Gastroesophageal sphincter (tissue), 4 donors: ENCODE measurements around the gene MTUS2. TPM values are rescaled to one million over a fixed set of nuclear protein-coding genes. Genes with fewer than 3 reads are reported as not detected.

Experiments
- ATAC-seq: fragments of 150-250 bp; one replicate; pipeline ENCODE4 v1.9.1; 2016; ENCODE audit warnings: mild to moderate bottlenecking, moderate library complexity
- H3K27ac ChIP-seq, 4 donors: fragments of 200-600 bp; sonication (generic) in 3 of 4; 1 replicate in 3 of 4; 2 replicates in 1 of 4; pipeline ENCODE4 v1.5.1; 2016 to 2019
- H3K27me3 ChIP-seq: fragments of 200-600 bp; sonication (generic); one replicate; pipeline ENCODE4 v1.5.1; 2019
- H3K36me3 ChIP-seq, 2 donors: fragments of 200-600 bp; sonication (generic); one replicate each; pipeline ENCODE4 v1.5.1; 2019; ENCODE audit warnings: control low read depth in 1 of 2
- H3K4me1 ChIP-seq, 3 donors: fragments of 200-600 bp; sonication (generic); 1 replicate in 2 of 3; 2 replicates in 1 of 3; pipeline ENCODE4 v1.5.1; 2016 to 2019; ENCODE audit warnings: control low read depth in 2 of 3
- H3K4me3 ChIP-seq, 2 donors: fragments of 200-600 bp; sonication (generic); one replicate each; pipeline ENCODE4 v1.5.1; 2019; ENCODE audit warnings: mild to moderate bottlenecking in 1 of 2, moderate library complexity in 1 of 2
- H3K9me3 ChIP-seq, 3 donors: fragments of 200-600 bp; sonication (generic); one replicate each; pipeline ENCODE4 v1.5.1; 2017 to 2019; ENCODE audit warnings: control low read depth in 2 of 3
- CTCF ChIP-seq, 4 experiments: fragments of 200-600 bp in 2 of 4; fragments of 450-650 bp in 2 of 4; sonication (generic) in 1 of 4; IDR thresholded peaks; one replicate each; pipeline ENCODE4 v1.5.1; 2017 to 2019; ENCODE audit warnings: antibody characterized with exemption in 4 of 4, mild to moderate bottlenecking in 2 of 4, moderate library complexity in 2 of 4
- EP300 ChIP-seq: sonication (generic); formaldehyde crosslinking; IDR thresholded peaks from one replicate; pipeline ENCODE4 v1.6.1; 2017; ENCODE audit warnings: antibody characterized with exemption, mild to moderate bottlenecking
- POLR2A ChIP-seq, 2 donors: fragments of 450-650 bp; IDR thresholded peaks; one replicate each; pipeline ENCODE4 v1.6.1; 2017; ENCODE audit warnings: antibody characterized with exemption in 2 of 2, mild to moderate bottlenecking in 2 of 2, moderate library complexity in 1 of 2
- POLR2AphosphoS5 ChIP-seq: sonication (generic); formaldehyde crosslinking; IDR thresholded peaks from one replicate; pipeline ENCODE4 v1.6.1; 2017; ENCODE audit warnings: antibody characterized with exemption
- WGBS, 2 donors: methylation state at CpG; one replicate each; pipeline ENCODE4 v1.1.5; 2018; ENCODE audit warnings: low coverage in 1 of 2; 5-methylcytosine and 5-hydroxymethylcytosine counted together
- total RNA-seq, 4 donors: library from RNA; depleted of rRNA; stranded (reverse); fragments of >200 nt; gene quantifications; one replicate each; pipeline ENCODE4 v1.1.0, GENCODE V29; 2016

Gene MTUS2
- total RNA-seq, 4 donors from 2014 or later = 0.67 to 36.7 (median 18.4) TPM

DNA sequence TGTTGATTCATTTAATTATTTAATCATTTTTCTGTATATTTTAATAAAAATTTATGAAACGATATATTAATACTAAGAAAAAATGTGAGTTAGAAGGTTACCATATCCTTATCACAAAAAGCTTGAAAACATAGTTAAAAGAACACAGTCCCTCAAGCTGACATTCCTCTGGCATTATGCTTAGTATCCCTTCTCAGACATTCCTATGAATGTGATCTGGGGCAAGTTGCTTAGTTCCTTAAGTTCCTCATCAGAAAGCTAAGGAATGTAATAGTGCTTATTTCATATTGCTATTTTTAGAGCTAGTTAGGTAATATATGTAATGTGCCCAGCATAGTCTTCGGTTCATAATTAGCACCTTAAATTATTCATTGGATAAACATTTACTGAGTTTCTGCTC, 122.8 kb downstream of the MTUS2 start:
- Histone ChIP-seq H3K36me3 (no peaks in the 10 kb centered on the region), H3K9me3 (no peaks in the 10 kb centered on the region), H3K27me3 (no peaks in the 10 kb centered on the region), H3K27ac (no peak overlapping the region), H3K4me3 (no peak overlapping the region), H3K4me1 (peaks cover 0 to 8% (median 0%) of the 10 kb centered on the region in 3 donors)
- no peak for TF ChIP-seq POLR2A (IDR thresholded peaks at IDR 0.05)
- no peak for TF ChIP-seq EP300
- no peak for TF ChIP-seq CTCF (IDR thresholded peaks at IDR 0.05)
- no peak for TF ChIP-seq POLR2AphosphoS5
- ATAC-seq = no peak
- WGBS, 2 donors = 34 to 37% methylated on average over 2 of the region's 2 CpGs

DNA sequence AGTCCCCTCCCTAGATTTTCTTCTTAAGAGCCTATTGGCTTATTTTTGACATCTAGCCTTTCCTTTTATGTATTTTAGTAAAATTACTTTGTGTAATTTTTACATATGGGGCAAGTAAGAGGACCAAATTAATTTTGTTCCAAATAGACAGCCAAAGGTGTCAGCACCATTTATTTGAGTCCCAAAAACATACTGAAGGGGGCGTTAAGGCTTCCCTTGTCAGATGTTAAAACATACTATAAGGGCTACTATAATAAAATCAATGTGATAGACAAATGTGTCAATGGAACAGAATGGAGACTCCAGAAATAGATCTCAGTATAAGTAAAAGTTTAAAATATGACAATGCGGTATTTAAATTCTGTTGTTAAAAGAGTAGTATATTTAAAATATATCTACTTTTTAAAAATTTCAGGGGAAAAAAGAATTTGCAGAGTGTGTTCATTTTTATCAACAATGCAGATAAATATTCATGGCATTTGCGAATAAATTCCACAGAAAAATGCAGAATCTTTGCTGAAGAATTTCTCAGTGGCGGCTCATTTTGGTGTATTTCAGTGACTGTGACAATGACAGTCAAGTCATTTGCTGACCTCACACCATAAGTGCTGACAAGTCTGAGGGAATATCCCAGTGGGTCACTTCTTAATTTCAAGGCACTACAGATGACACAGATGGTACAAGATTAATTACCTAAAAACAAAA, 133.7 kb downstream of the MTUS2 start:
- WGBS, 2 donors = 75 to 86% methylated on average over 4 of the region's 4 CpGs
- TF ChIP-seq POLR2AphosphoS5 (no peak), EP300 (no peak), POLR2A (IDR thresholded peaks at IDR 0.05) (no peak), CTCF (IDR thresholded peaks at IDR 0.05) (no peak)
- no peaks in the 10 kb centered on the region for H3K4me1 ChIP-seq
- no peaks in the 10 kb centered on the region for H3K27me3 ChIP-seq
- H3K4me3 ChIP-seq = no peak overlapping the region
- H3K9me3 ChIP-seq = no peaks in the 10 kb centered on the region
- H3K27ac ChIP-seq = no peak overlapping the region
- no peaks in the 10 kb centered on the region for H3K36me3 ChIP-seq
- ATAC-seq = no peak

- no peak for ATAC-seq
- Histone ChIP-seq H3K4me1 (no peaks in the 10 kb centered on the region), H3K9me3 (no peaks in the 10 kb centered on the region), H3K27me3 (no peaks in the 10 kb centered on the region), H3K4me3 (no peak overlapping the region), H3K36me3 (no peaks in the 10 kb centered on the region), H3K27ac (no peak overlapping the region)
- no peak for TF ChIP-seq CTCF (IDR thresholded peaks at IDR 0.05)
- TF ChIP-seq POLR2A (IDR thresholded peaks at IDR 0.05) = no peak
- TF ChIP-seq POLR2AphosphoS5 = no peak
- TF ChIP-seq EP300 = no peak
- 91% methylated on average over 5 of the region's 5 CpGs for WGBS, 2 donors
These were observed 134.2 kb downstream of the MTUS2 start for GRCh38 chr13:28954419-28954725.

- Histone ChIP-seq H3K4me1 (no peaks in the 10 kb centered on the region), H3K27me3 (no peaks in the 10 kb centered on the region), H3K4me3 (no peak overlapping the region), H3K36me3 (no peaks in the 10 kb centered on the region), H3K9me3 (no peaks in the 10 kb centered on the region), H3K27ac (no peak overlapping the region)
- WGBS, 2 donors = 77 to 83% methylated on average over 4 to 5 of the region's 5 CpGs
- TF ChIP-seq EP300 (no peak), POLR2AphosphoS5 (no peak), POLR2A (IDR thresholded peaks at IDR 0.05) (no peak), CTCF (IDR thresholded peaks at IDR 0.05) (no peak)
- no peak for ATAC-seq
These were observed 134.7 kb downstream of the MTUS2 start for GRCh38 chr13:28954810-28955209.

DNA sequence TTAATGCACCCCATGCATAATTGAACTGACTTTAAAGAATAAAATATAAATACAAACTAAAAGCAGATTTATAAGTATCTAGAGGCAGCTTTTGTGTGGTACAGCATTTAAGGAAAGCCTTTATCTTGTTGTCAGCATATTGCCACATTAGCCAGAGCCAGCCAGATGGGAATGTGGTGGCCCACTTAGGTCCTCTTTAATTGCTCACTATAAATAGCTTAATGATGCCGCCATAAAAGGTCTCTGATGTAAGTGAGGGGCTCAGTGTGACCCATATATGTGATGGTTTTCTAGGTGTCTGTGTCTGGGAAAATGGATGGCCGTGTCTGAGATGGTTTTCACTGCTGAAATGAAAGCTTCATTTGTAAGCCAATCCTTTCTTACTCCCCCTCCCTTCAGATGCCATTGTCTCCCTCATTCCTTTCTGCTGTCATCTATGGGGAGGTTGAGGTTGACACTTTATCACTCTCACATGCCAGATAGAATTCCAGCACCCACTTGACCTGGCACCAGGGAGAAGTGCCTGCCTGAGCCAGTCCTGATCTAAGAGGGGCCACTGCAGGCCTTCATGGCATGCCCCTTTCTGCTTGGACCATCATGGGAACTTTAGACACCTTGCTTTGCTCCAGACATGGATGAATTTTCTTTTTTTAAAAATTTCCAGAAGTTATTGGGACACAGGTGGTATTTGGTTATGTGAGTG, 135.3 kb downstream of the MTUS2 start:
- Histone ChIP-seq H3K9me3 (no peaks in the 10 kb centered on the region), H3K4me3 (no peak overlapping the region), H3K4me1 (no peaks in the 10 kb centered on the region), H3K27ac (no peak overlapping the region), H3K27me3 (no peaks in the 10 kb centered on the region), H3K36me3 (no peaks in the 10 kb centered on the region)
- TF ChIP-seq CTCF (IDR thresholded peaks at IDR 0.05) (no peak), POLR2A (IDR thresholded peaks at IDR 0.05) (no peak), POLR2AphosphoS5 (no peak), EP300 (no peak)
- ATAC-seq = no peak
- 73% methylated on average over 2 of the region's 2 CpGs; no CpG with 5 or more reads in 1 of the 2 donors for WGBS, 2 donors
